ENCODE data around the gene PEX5L. TPM values are rescaled to one million over a fixed set of nuclear protein-coding genes. Genes with fewer than 3 reads are reported as not detected.

PEX5L gene
- polyA plus RNA-seq, 1 donor from 2014 or later: 1.0 TPM

GRCh38 chr3:179961071-179961702 is 75.5 kb downstream of the PEX5L start:
- Histone ChIP-seq H3K36me3 (ENCODE audit: insufficient read depth, low read length) (no peaks in the 10 kb centered on the region), H3K4me2 (ENCODE audit: low read length) (no peak overlapping the region), H3K79me2 (replicated peaks; ENCODE audit: insufficient read depth, low read length) (no peaks in the 10 kb centered on the region), H3K9me3 (ENCODE audit: low read length) (no peaks in the 10 kb centered on the region), H4K20me1 (ENCODE audit: insufficient read depth) (no peaks in the 10 kb centered on the region), H3F3A (ENCODE audit: insufficient read depth, low read length, poor library complexity, severe bottlenecking) (no peaks in the 10 kb centered on the region), H3K27ac (ENCODE audit: low read length) (no peak overlapping the region), H3K9me2 (ENCODE audit: insufficient read depth, low read length) (no peaks in the 10 kb centered on the region), H3K9ac (ENCODE audit: low read length) (no peak overlapping the region), H2AFZ (ENCODE audit: low read depth, low read length) (no peak overlapping the region), H3K4me3 (ENCODE audit: low read length) (no peak overlapping the region), H3K27me3 (ENCODE audit: insufficient read depth, low read depth, low read length) (no peaks in the 10 kb centered on the region)
- TF ChIP-seq CTCF (IDR thresholded peaks at IDR 0.05; ENCODE audit: poor library complexity, severe bottlenecking): no peak
- TF ChIP-seq MXI1 (conservative IDR thresholded peaks at IDR 0.05; ENCODE audit: poor library complexity, severe bottlenecking): no peak
- no peak for TF ChIP-seq TAF1 (IDR thresholded peaks at IDR 0.05; ENCODE audit: low read depth)
- TF ChIP-seq POLR2AphosphoS5 (IDR thresholded peaks at IDR 0.05): no peak
- no peak for TF ChIP-seq RAD21 (conservative IDR thresholded peaks at IDR 0.05)
- TF ChIP-seq, protein P1, sequence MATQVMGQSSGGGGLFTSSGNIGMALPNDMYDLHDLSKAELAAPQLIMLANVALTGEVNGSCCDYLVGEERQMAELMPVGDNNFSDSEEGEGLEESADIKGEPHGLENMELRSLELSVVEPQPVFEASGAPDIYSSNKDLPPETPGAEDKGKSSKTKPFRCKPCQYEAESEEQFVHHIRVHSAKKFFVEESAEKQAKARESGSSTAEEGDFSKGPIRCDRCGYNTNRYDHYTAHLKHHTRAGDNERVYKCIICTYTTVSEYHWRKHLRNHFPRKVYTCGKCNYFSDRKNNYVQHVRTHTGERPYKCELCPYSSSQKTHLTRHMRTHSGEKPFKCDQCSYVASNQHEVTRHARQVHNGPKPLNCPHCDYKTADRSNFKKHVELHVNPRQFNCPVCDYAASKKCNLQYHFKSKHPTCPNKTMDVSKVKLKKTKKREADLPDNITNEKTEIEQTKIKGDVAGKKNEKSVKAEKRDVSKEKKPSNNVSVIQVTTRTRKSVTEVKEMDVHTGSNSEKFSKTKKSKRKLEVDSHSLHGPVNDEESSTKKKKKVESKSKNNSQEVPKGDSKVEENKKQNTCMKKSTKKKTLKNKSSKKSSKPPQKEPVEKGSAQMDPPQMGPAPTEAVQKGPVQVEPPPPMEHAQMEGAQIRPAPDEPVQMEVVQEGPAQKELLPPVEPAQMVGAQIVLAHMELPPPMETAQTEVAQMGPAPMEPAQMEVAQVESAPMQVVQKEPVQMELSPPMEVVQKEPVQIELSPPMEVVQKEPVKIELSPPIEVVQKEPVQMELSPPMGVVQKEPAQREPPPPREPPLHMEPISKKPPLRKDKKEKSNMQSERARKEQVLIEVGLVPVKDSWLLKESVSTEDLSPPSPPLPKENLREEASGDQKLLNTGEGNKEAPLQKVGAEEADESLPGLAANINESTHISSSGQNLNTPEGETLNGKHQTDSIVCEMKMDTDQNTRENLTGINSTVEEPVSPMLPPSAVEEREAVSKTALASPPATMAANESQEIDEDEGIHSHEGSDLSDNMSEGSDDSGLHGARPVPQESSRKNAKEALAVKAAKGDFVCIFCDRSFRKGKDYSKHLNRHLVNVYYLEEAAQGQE (IDR thresholded peaks at IDR 0.05; ENCODE audit: borderline replicate concordance): no peak
- TF ChIP-seq EZH2 (IDR thresholded peaks at IDR 0.05; ENCODE audit: borderline replicate concordance, insufficient read depth, low read length, poor library complexity, severe bottlenecking): no peak
- no peak for TF ChIP-seq SMC3 (conservative IDR thresholded peaks at IDR 0.05; ENCODE audit: poor library complexity)
- no peak for TF ChIP-seq EP300 (conservative IDR thresholded peaks at IDR 0.05; ENCODE audit: poor library complexity, severe bottlenecking)

GRCh38 chr3:179958759-179959158 is 78.0 kb downstream of the PEX5L start:
- Histone ChIP-seq H4K20me1 (ENCODE audit: insufficient read depth) (no peaks in the 10 kb centered on the region), H3F3A (ENCODE audit: insufficient read depth, low read length, poor library complexity, severe bottlenecking) (no peaks in the 10 kb centered on the region), H3K9me3 (ENCODE audit: low read length) (no peaks in the 10 kb centered on the region), H3K79me2 (replicated peaks; ENCODE audit: insufficient read depth, low read length) (no peaks in the 10 kb centered on the region), H3K36me3 (ENCODE audit: insufficient read depth, low read length) (no peaks in the 10 kb centered on the region), H3K27me3 (ENCODE audit: insufficient read depth, low read depth, low read length) (no peaks in the 10 kb centered on the region), H3K9me2 (ENCODE audit: insufficient read depth, low read length) (no peaks in the 10 kb centered on the region), H2AFZ (ENCODE audit: low read depth, low read length) (no peak overlapping the region), H3K9ac (ENCODE audit: low read length) (no peak overlapping the region), H3K4me3 (ENCODE audit: low read length) (no peak overlapping the region), H3K4me2 (ENCODE audit: low read length) (no peak overlapping the region), H3K27ac (ENCODE audit: low read length) (no peak overlapping the region)
- TF ChIP-seq, protein P1 (IDR thresholded peaks at IDR 0.05; ENCODE audit: borderline replicate concordance): no peak
- no peak for TF ChIP-seq EP300 (conservative IDR thresholded peaks at IDR 0.05; ENCODE audit: poor library complexity, severe bottlenecking)
- TF ChIP-seq SMC3 (conservative IDR thresholded peaks at IDR 0.05; ENCODE audit: poor library complexity): no peak
- no peak for TF ChIP-seq MXI1 (conservative IDR thresholded peaks at IDR 0.05; ENCODE audit: poor library complexity, severe bottlenecking)
